Measurements from ENCODE around the gene PRPS1L1. TPM values are rescaled to one million over a fixed set of nuclear protein-coding genes. Genes with fewer than 3 reads are reported as not detected.

Gene PRPS1L1
- total RNA-seq, 1 donor from 2014 or later, result not detected

DNA sequence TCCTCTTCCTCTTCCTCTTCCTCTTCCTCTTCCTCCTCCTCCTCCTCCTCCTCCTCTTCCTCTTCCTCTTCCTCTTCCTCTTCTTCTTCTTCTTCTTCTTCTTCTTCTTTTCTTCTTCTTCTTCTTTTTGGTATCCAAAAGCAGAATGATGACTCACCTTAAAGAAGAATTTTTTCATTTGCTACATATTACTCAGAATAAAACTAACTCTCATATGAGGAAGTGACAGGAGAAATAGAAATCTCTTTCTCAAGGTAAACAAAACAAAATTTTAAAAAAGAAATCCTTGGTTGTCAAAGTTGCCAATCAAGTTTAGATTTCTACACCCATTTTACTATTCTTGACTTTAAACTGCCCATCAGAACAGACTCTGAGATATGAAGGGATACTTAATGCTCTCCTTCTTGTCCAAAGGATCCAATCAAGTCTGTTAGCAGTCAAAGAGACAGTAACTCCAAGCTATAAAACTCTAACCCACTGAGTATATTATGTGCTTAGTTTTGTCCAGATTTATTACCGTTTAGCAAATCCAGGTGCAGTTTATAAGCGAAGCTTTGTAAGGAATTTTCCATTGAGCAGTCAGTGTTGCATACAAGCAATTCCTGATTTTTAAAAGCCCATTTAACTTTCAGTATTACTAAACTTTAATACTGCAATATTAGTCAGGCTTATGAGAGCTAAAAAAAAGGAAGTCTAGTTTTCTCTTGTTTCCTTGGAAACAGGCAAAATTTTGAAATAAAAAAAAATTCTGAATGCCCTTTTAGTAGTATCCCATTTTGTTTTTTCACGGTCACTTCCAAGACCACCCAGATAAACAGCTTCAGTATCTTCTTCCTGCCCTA lies 44.2 kb downstream of the PRPS1L1 start:
- TF ChIP-seq, protein P1, sequence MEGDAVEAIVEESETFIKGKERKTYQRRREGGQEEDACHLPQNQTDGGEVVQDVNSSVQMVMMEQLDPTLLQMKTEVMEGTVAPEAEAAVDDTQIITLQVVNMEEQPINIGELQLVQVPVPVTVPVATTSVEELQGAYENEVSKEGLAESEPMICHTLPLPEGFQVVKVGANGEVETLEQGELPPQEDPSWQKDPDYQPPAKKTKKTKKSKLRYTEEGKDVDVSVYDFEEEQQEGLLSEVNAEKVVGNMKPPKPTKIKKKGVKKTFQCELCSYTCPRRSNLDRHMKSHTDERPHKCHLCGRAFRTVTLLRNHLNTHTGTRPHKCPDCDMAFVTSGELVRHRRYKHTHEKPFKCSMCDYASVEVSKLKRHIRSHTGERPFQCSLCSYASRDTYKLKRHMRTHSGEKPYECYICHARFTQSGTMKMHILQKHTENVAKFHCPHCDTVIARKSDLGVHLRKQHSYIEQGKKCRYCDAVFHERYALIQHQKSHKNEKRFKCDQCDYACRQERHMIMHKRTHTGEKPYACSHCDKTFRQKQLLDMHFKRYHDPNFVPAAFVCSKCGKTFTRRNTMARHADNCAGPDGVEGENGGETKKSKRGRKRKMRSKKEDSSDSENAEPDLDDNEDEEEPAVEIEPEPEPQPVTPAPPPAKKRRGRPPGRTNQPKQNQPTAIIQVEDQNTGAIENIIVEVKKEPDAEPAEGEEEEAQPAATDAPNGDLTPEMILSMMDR (IDR thresholded peaks at IDR 0.05), result no peak
- intact Hi-C loops (cut with DNase I), result no loop called here
- no peak overlapping the region for H3K4me3 ChIP-seq

GRCh38 chr7:17976952-17977351 lies 50.7 kb downstream of the PRPS1L1 start:
- no peak for ATAC-seq
- Histone ChIP-seq H3K9me3 (no peaks in the 10 kb centered on the region), H3K4me1 (no peaks in the 10 kb centered on the region), H3K4me3 (no peak overlapping the region), H3K36me3 (no peaks in the 10 kb centered on the region), H3K27me3 (no peaks in the 10 kb centered on the region), H3K27ac (no peak overlapping the region)
- TF ChIP-seq, protein P1 (IDR thresholded peaks at IDR 0.05), result no peak
- intact Hi-C loops (cut with DNase I), result no loop called here
- DNase-seq, result no peak

More for the DNA sequence above, 44.2 kb downstream of the PRPS1L1 start:
- H3K27me3 ChIP-seq, result no peaks in the 10 kb centered on the region
- no peaks in the 10 kb centered on the region for H3K9me3 ChIP-seq
- no peak for ATAC-seq
- H3K4me1 ChIP-seq, result no peaks in the 10 kb centered on the region
- no peak for DNase-seq
- no peaks in the 10 kb centered on the region for H3K36me3 ChIP-seq
- H3K27ac ChIP-seq, result no peak overlapping the region

Other genes with a start within 250 kb of the PRPS1L1 start
- gene SNX13, start 87.4 kb downstream of the PRPS1L1 start, total RNA-seq, result 47.0 TPM